ENCODE results near the gene MED26. TPM values are rescaled to one million over a fixed set of nuclear protein-coding genes. Genes with fewer than 3 reads are reported as not detected.
A peak's percentile ranks its signal among the peaks of the same experiment; 100 is the strongest.

The MED26 gene
- 44.3 and 46.5 TPM in 2 replicates for total RNA-seq (2013; cell fraction: nucleolus; rRNA removed)
- total RNA-seq (2014; rRNA removed) (13.8 and 15.3 TPM in 2 replicates), total RNA-seq (2014; rRNA removed; fragmentation: Illumina TruSeq; extraction: Trizol) (7.2 and 8.6 TPM in 2 replicates), total RNA-seq (2021) (20.2 and 21.4 TPM in 2 replicates), polyA plus RNA-seq (2011; rRNA removed) (10.0 and 14.0 TPM in 2 replicates), polyA plus RNA-seq (2014; fragmentation: Illumina TruSeq; extraction: Trizol) (3.6 and 8.0 TPM in 2 replicates), polyA plus RNA-seq (2014; fragmentation: Nextera tagmentation; extraction: Ambion mirVana) (1 to 10 TPM; 1.1 to 2.2 TPM), polyA plus RNA-seq (2014; rRNA removed) (12.4 and 15.2 TPM in 2 replicates), polyA plus RNA-seq (2016; fragmentation: Nextera tagmentation; extraction: Ambion mirVana) (10 to 100 TPM in 1 of 2 experiments, 1 to 10 TPM in 1; 9.2 to 10.1 TPM), polyA minus RNA-seq (2011; rRNA and poly(A)+ RNA removed) (19.0 and 25.2 TPM in 2 replicates), Bru-seq, nascent RNA (percentile 83 among the genes with signal in this experiment), BruChase-seq, experiment 1, labeled RNA remaining after a 6-hour chase (percentile 80 among the genes with signal in this experiment), BruChase-seq, experiment 2, labeled RNA remaining after a 2-hour chase (percentile 92 among the genes with signal in this experiment)
- polyA plus RNA-seq (2011; ENCODE audit: low read depth), result 3.3 TPM
- 14.4 and 19.2 TPM in 2 replicates for polyA plus RNA-seq (2011; cell fraction: cytosol; rRNA removed)
- polyA plus RNA-seq (2011; cell fraction: nucleus; rRNA removed), result 18.8 and 19.7 TPM in 2 replicates
- polyA plus RNA-seq (2012), result 7.8 and 10.8 TPM in 2 replicates
- 12.0 and 15.0 TPM in 2 replicates for polyA minus RNA-seq (2011; cell fraction: cytosol; rRNA and poly(A)+ RNA removed)
- 21.2 and 41.1 TPM in 2 replicates for polyA minus RNA-seq (2011; cell fraction: nucleus; rRNA and poly(A)+ RNA removed)
- long read RNA-seq, experiment 1, partial matches to known transcripts, result 0 of 2 reads
- long read RNA-seq, experiment 1, other reads (novel, unspliced or antisense), result 0 of 2 reads
- long read RNA-seq, experiment 2, partial matches to known transcripts, result 0 of 2 reads
- long read RNA-seq, experiment 2, other reads (novel, unspliced or antisense), result 0 of 2 reads

GRCh38 chr19:16628183-16628983, at the start of gene MED26:
Gene MED26, minus strand, starts transcription at chr19:16628204. Its CDS starts 261 bp downstream, at chr19:16627943.
- H3K9me3 ChIP-seq (replicated peaks; ENCODE audit: control insufficient read depth, insufficient read depth, low read length), result no peaks in the 10 kb centered on the region; the same call in 2 of the 3 replicates
- H3K4me2 ChIP-seq (ENCODE audit: control insufficient read depth, insufficient read depth), result peak within 1 kb of the TSS; percentile 79
- H2AFZ ChIP-seq (ENCODE audit: control insufficient read depth, low read depth, low read length), result peak within 1 kb of the TSS; percentile 86
- in situ Hi-C loops (cut with MboI) (loop anchor here (5.0 kb wide), 1 partner anchor 41 kb away; no protein-coding TSS in a partner anchor), intact Hi-C loops (cut with micrococcal nuclease; ENCODE audit: unreplicated experiment) (loop anchor here (2.0 to 5.0 kb wide), 2 partner anchors 34 to 42 kb away; partner anchors contain the start of genes SMIM7 and TMEM38A)
- SMC1A ChIA-PET (ENCODE audit: uncharacterized antibody, unreplicated experiment), result interaction anchor here (1.0 to 10.1 kb wide), 4 partner anchors 40 to 141 kb away, joined by 3 to 164 read pairs (median 6); no protein-coding TSS in a partner anchor
- FAIRE-seq (peak; percentile 27), ATAC-seq (peak; percentile 88), DNase-seq (ENCODE audit: low read depth, low spot score) (peak; percentile 53)
- peaks cover 3 to 18% of the 10 kb centered on the region in 2 experiments; a peak in 2 of 4 replicates for H3K36me3 ChIP-seq (ENCODE audit: control insufficient read depth in 2 of 2, insufficient read depth in 2 of 2, low read length in 1 of 2)
- CTCF ChIA-PET, result interaction anchor here (9.0 kb wide), 1 partner anchor 41 kb away, joined by 83 read pairs; no protein-coding TSS in a partner anchor
- POLR2A ChIA-PET, result interaction anchor here (0.5 to 10.3 kb wide), 7 partner anchors 10 to 610 kb away, joined by 3 to 220 read pairs (median 4); partner anchors contain the start of genes SMIM7 and TMEM38A
- H3K4me1 ChIP-seq (ENCODE audit: control insufficient read depth, insufficient read depth, low read length), result peaks cover 25% of the 10 kb centered on the region
- WGBS (ENCODE audit: insufficient coverage, insufficient replicate concordance, low lambda C conversion rate, missing lambda C conversion rate), result under 1% methylated on average over 75 of the region's 98 CpGs
- RAD21 ChIA-PET (ENCODE audit: unreplicated experiment), result interaction anchor here (0.7 to 9.0 kb wide), 6 partner anchors 9 to 298 kb away, joined by 3 to 169 read pairs (median 3); no protein-coding TSS in a partner anchor
- peak within 1 kb of the TSS; percentile 94 for H3K4me3 ChIP-seq
- TSS peak; percentile 93 for BruUV-seq (replicated peaks)
- H3K79me2 ChIP-seq (ENCODE audit: control insufficient read depth, insufficient read depth, low read length), result peaks cover 58% of the 10 kb centered on the region
- no peaks in the 10 kb centered on the region; the same call in 1 of the 2 replicates for H4K20me1 ChIP-seq (ENCODE audit: control insufficient read depth, insufficient read depth)
- no peaks in the 10 kb centered on the region for H3K27me3 ChIP-seq (replicated peaks in 1 of 2; ENCODE audit: control insufficient read depth in 2 of 2, insufficient read depth in 2 of 2, low read length in 1 of 2)
- H3K9ac ChIP-seq (ENCODE audit: control insufficient read depth, insufficient read depth, low read length), result peak within 1 kb of the TSS; percentile 89
- H3K27ac ChIP-seq (ENCODE audit: control insufficient read depth, insufficient read depth), result peak within 1 kb of the TSS; percentile 97
- 0 out of 6 replicates have a peak, but pooled peaks of 1 of the 3 experiments have one; percentile 3 for TF ChIP-seq CTCF (IDR thresholded peaks at IDR 0.05 in 2 of 3, conservative IDR thresholded peaks at IDR 0.05 in 1 of 3; ENCODE audit: control insufficient read depth in 2 of 3, extremely low read depth in 1 of 3, insufficient read depth in 1 of 3, low read depth in 3 of 3, low read length in 3 of 3)
- TF ChIP-seq EED (IDR thresholded peaks at IDR 0.05; ENCODE audit: low read depth), result peak; percentile 43; the same call in 1 of the 2 replicates
- 0 out of 2 replicates have a peak, but pooled peaks have one; percentile 9 for TF ChIP-seq TCF3 (IDR thresholded peaks at IDR 0.05; ENCODE audit: borderline replicate concordance, insufficient read depth, low read depth, low read length)
- TF ChIP-seq WRNIP1 (IDR thresholded peaks at IDR 0.05; ENCODE audit: borderline replicate concordance, low read depth, low read length), result no peak
- peak; percentile 75; the same call in 1 of the 2 replicates for TF ChIP-seq TCF12 (IDR thresholded peaks at IDR 0.05; ENCODE audit: low read depth, low read length)
- TF ChIP-seq RB1 (IDR thresholded peaks at IDR 0.05; ENCODE audit: borderline replicate concordance), result peak; percentile 94
- peak; percentile 81; the same call in 1 of the 2 replicates for TF ChIP-seq HDGF (IDR thresholded peaks at IDR 0.05)
- no peak for TF ChIP-seq PAX8 (IDR thresholded peaks at IDR 0.05)
- TF ChIP-seq NR2C1 (IDR thresholded peaks at IDR 0.05), result peak; percentile 88
- peak; percentile 52; the same call in 1 of the 2 replicates for TF ChIP-seq SIN3A (IDR thresholded peaks at IDR 0.05; ENCODE audit: low read depth, low read length)
- no peak for TF ChIP-seq IRF5 (IDR thresholded peaks at IDR 0.05; ENCODE audit: borderline replicate concordance)
- no peak for TF ChIP-seq RBBP5 (conservative IDR thresholded peaks at IDR 0.05)

Data from GM12878 (cell line).